ENCODE results near the gene GFRA4.

- TF ChIP-seq POLR2AphosphoS5 (IDR thresholded peaks at IDR 0.05; ENCODE audit: borderline replicate concordance, low read depth, low read length) = no peak
- no peak for TF ChIP-seq EZH2 (IDR thresholded peaks at IDR 0.05)
Measured at GRCh38 chr20:3652676-3653596, 10.3 kb downstream of the GFRA4 start.

Data from SK-N-MC (cell line).